Coronary artery (tissue), 2 donors: ENCODE data around the gene SLC6A1.

Experiments used
- DNase-seq: peaks from one replicate; pipeline ENCODE4 v3.0.0-alpha.2; 2017; ENCODE audit warnings: low spot score
- H3K27ac ChIP-seq, 2 donors: fragments of 200-600 bp; sonication (generic); one replicate each; pipeline ENCODE4 v1.5.1; 2016 to 2019
- H3K4me3 ChIP-seq: fragments of 200-600 bp; sonication (generic); 2 replicates; pipeline ENCODE4 v1.5.1; 2016; ENCODE audit warnings: mild to moderate bottlenecking, moderate library complexity
- CTCF ChIP-seq: fragments of 200-600 bp; sonication (generic); IDR thresholded peaks from one replicate; pipeline ENCODE4 v1.5.1; 2019; ENCODE audit warnings: antibody characterized with exemption

SLC6A1 gene

DNA sequence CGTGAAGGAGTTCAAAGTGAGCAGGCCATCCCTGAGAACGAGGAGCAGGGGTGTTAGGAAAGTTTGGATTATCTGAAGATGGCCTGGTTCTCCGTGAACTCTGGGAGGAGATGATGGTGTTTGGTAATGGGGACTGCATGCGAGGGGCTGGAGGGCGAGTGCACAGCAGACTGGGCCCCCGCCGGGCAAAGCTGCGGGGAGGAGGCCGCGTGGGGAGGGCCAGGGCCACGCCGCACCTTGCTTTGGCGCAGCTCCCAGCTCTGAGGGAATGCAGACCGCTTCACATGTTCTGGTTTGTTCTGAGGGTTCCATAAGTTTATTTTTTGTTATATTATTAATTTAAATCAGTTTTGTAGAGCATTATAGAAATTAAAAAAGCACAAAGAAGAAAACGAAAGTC is 22.2 kb downstream of the SLC6A1 start:
- no peak overlapping the region for H3K27ac ChIP-seq
- no peak for TF ChIP-seq CTCF

GRCh38 chr3:11015369-11015768 is 22.8 kb downstream of the SLC6A1 start:
- no peak overlapping the region for H3K27ac ChIP-seq
- DNase-seq: no peak
- no peak for TF ChIP-seq CTCF
- H3K4me3 ChIP-seq: no peak overlapping the region

More for the DNA sequence above, 22.2 kb downstream of the SLC6A1 start:
- no peak for DNase-seq
- H3K4me3 ChIP-seq: no peak overlapping the region

GRCh38 chr3:11016727-11017126 is 24.2 kb downstream of the SLC6A1 start:
- TF ChIP-seq CTCF: no peak
- no peak for DNase-seq
- Histone ChIP-seq H3K27ac (no peak overlapping the region), H3K4me3 (no peak overlapping the region)

DNA sequence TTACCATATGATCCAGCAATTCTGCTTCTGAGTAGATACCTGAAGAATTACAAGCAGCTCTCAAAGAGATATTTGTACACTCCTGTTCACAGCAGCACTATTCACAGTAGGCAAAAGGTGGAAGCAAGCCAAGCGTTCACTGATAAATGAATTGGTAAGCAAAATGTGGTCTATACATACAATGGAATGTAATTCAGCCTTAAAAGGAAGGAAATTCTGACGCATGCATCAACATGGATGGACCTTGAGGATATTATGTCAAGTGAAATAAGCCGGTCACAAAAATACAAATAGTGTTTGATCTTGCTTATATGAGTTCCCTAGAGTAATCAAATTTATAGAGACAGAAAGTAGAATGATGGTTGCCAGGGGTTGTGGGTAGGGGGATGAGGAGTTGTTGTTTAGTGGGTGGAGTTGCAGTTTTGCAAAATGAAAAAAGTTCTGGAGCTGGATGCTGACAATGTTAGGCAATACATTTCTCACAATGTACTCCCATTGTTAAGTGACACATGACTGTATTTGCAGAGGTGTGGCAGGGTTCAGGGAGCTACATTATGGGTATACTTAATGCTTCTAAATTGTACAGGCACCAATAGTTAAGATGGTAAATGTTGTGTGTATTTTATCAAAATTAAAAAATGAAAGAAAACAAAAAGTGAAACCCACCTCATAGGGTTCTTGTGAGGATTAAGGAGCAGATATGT is 26.7 kb downstream of the SLC6A1 start:
- Histone ChIP-seq H3K27ac (no peak overlapping the region), H3K4me3 (no peak overlapping the region)
- DNase-seq: no peak
- TF ChIP-seq CTCF: no peak

DNA sequence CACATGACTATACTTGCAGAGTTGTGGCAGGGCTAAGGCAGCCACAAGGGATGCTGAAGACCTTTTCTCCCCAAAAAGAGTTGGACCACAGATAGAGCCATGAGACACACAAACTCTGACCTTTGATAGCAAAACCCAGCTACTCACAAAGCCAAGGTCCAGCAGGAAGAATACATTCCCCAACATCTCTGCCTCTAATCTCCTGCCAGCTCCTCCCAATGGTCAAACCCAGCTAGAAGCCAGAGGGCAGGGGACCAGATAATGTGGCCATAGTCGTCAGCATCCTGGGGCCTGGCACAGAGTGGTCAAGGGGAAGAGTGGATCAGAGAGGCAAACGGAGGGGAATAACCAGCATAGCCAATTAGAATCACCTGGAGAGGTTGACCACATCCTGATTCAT is 28.2 kb downstream of the SLC6A1 start:
- no peak for DNase-seq
- no peak for TF ChIP-seq CTCF

DNA sequence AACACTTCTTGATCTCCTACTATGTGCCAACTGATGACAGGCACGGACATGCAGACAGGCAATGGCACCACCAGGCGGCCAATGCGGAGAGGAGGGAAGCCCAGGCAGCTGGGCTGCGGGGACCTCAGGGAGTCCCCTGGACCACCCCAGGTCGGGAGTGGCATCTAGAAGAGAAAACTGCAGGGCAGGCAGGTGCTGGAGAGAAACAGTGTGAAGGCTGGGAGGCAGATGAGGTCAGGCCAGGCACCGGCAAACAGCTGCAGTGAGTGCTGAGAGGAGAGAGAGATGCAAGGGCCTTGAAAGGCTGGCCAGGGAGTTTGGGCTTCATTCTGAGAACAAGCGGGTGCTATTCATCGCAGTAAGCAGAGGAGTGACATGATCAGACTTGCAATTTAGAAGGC is 29.1 kb downstream of the SLC6A1 start:
- DNase-seq: no peak
- Histone ChIP-seq H3K4me3 (no peak overlapping the region), H3K27ac (no peak overlapping the region)
- TF ChIP-seq CTCF: no peak

More for the DNA sequence above, 28.2 kb downstream of the SLC6A1 start:
- Histone ChIP-seq H3K27ac (no peak overlapping the region), H3K4me3 (no peak overlapping the region)

DNA sequence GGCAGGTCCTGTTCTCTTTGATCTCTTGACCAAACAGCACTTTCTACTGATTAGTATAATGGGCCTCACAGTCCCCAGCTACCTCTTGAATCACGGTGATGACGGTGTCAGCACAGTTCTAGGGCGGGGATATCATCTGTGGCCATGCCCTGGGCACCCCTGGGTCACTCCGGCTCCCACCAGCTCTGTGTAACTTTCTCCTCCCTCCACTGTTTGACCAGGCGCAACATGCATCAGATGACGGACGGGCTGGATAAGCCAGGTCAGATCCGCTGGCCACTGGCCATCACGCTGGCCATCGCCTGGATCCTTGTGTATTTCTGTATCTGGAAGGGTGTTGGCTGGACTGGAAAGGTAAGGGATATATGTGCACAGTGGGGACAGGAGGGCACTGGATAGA is 29.6 kb downstream of the SLC6A1 start:
- TF ChIP-seq CTCF: no peak
- DNase-seq: no peak
- Histone ChIP-seq H3K4me3 (no peak overlapping the region), H3K27ac (no peak overlapping the region)
